Breast epithelium (tissue), 3 donors: Measurements from ENCODE around the gene THRAP3.

ENCODE experiments used
- CTCF ChIP-seq, 3 donors: fragments of 450-650 bp; IDR thresholded peaks; one replicate each; pipeline ENCODE4 v1.5.1; 2016 to 2017; ENCODE audit warnings: antibody characterized with exemption in 3 of 3, mild to moderate bottlenecking in 3 of 3, moderate library complexity in 3 of 3
- POLR2A ChIP-seq: fragments of 450-650 bp; IDR thresholded peaks from one replicate; pipeline ENCODE4 v1.6.1; 2016; ENCODE audit warnings: antibody characterized with exemption, mild to moderate bottlenecking, moderate library complexity
- POLR2AphosphoS5 ChIP-seq, 3 donors: sonication (generic); formaldehyde crosslinking; IDR thresholded peaks; one replicate each; pipeline ENCODE4 v1.6.1; 2017; ENCODE audit warnings: antibody characterized with exemption in 3 of 3

GRCh38 chr1:36268981-36269380 is 44.7 kb downstream of the THRAP3 start:
- no peak for TF ChIP-seq POLR2AphosphoS5 (IDR thresholded peaks at IDR 0.05)
- TF ChIP-seq CTCF (IDR thresholded peaks at IDR 0.05) = no peak
- no peak for TF ChIP-seq POLR2A
